Spleen (tissue), 11 donors: ENCODE data around the gene FCGBP. TPM values are rescaled to one million over a fixed set of nuclear protein-coding genes. Genes with fewer than 3 reads are reported as not detected.

Source experiments
- DNase-seq: peaks from one replicate; pipeline ENCODE4 v3.0.0-alpha.2; 2020
- H3K27ac ChIP-seq, 8 donors: fragments of 200-600 bp; sonication (generic) in 7 of 8; 1 replicate in 4 of 8; 2 replicates in 4 of 8; pipeline versions ENCODE4 v1.5.0 to v1.8.0; 2016 to 2021; ENCODE audit warnings: inconsistent platforms in 4 of 8, mild to moderate bottlenecking in 4 of 8, moderate library complexity in 1 of 8
- H3K27me3 ChIP-seq, 7 donors: fragments of 200-600 bp; sonication (generic) in 6 of 7; replicated peaks in 1 of 7; 1 replicate in 4 of 7; 2 replicates in 3 of 7; pipeline versions ENCODE4 v1.5.0 to v1.8.0; 2016 to 2021; ENCODE audit warnings: inconsistent platforms in 3 of 7, mild to moderate bottlenecking in 1 of 7
- H3K36me3 ChIP-seq, 6 donors: fragments of 200-600 bp; sonication (generic) in 5 of 6; 1 replicate in 4 of 6; 2 replicates in 2 of 6; pipeline versions ENCODE4 v1.5.0 to v1.8.0; 2016 to 2021; ENCODE audit warnings: inconsistent platforms in 2 of 6
- H3K4me1 ChIP-seq, 6 donors: fragments of 200-600 bp; sonication (generic) in 5 of 6; 1 replicate in 3 of 6; 2 replicates in 3 of 6; pipeline versions ENCODE4 v1.5.0 to v1.8.0; 2016 to 2021; ENCODE audit warnings: inconsistent platforms in 3 of 6
- H3K4me3 ChIP-seq, 8 donors: fragments of 200-600 bp; sonication (generic) in 7 of 8; 1 replicate in 4 of 8; 2 replicates in 4 of 8; pipeline versions ENCODE4 v1.5.0 to v1.8.0; 2016 to 2021; ENCODE audit warnings: inconsistent platforms in 4 of 8, mild to moderate bottlenecking in 4 of 8, moderate library complexity in 2 of 8
- H3K9me3 ChIP-seq, 8 donors: fragments of 200-600 bp; sonication (generic) in 7 of 8; 1 replicate in 4 of 8; 2 replicates in 4 of 8; pipeline versions ENCODE4 v1.5.0 to v1.8.0; 2016 to 2021; ENCODE audit warnings: inconsistent platforms in 4 of 8
- CTCF ChIP-seq, 11 experiments: fragments of 200-600 bp in 7 of 11; fragments of 450-650 bp in 4 of 11; sonication (generic) in 4 of 11; IDR thresholded peaks in 8 of 11; conservative IDR thresholded peaks in 3 of 11; 1 replicate in 7 of 11; 2 replicates in 4 of 11; pipeline versions ENCODE4 v1.4.0 to v1.8.0; 2016 to 2021; ENCODE audit warnings: antibody characterized with exemption in 11 of 11, inconsistent platforms in 4 of 11, mild to moderate bottlenecking in 1 of 11
- POLR2A ChIP-seq, 3 donors: fragments of 450-650 bp; IDR thresholded peaks; one replicate each; pipeline ENCODE4 v1.5.1; 2017; ENCODE audit warnings: antibody characterized with exemption in 3 of 3, mild to moderate bottlenecking in 1 of 3
- POLR2AphosphoS5 ChIP-seq, 3 donors: sonication (generic); formaldehyde crosslinking; IDR thresholded peaks; one replicate each; pipeline ENCODE4 v1.5.1; 2017; ENCODE audit warnings: antibody characterized with exemption in 3 of 3
- WGBS, 5 donors: extraction: QIAGEN DNeasy Blood & Tissue Kit in 3 of 5; methylation state at CpG; one replicate each; pipeline versions ENCODE4 v1.1.5 to v1.1.7; 2013 to 2018; 5-methylcytosine and 5-hydroxymethylcytosine counted together
- intact Hi-C: fragments of 100-400 bp; cut with DNase I; formaldehyde crosslinking; loops from one replicate; pipeline ENCODE4 v1.15.0; 2023; ENCODE audit warnings: low total_unique reads
- polyA plus RNA-seq, 3 donors: library from polyadenylated mRNA; stranded (reverse); fragments of 200-250 nt; gene quantifications; one replicate each; pipeline ENCODE4 v1.2.1, GENCODE V29; 2013
- total RNA-seq, 7 donors: library from RNA; depleted of rRNA in 3 of 7; stranded (reverse); fragments of >200 nt in 3 of 7; fragmentation: NEBNext Ultra II Directional in 4 of 7; extraction: Animal tissue kit (Norgen Biotek cat#: 25700) in 4 of 7; gene quantifications; one replicate each; pipeline versions ENCODE4 v1.1.0 to v1.2.1, GENCODE V29; 2016 to 2021
- donor health status: healthy with polysubstance abuse.
- donor health status: DM: no; HTN: no; CAD: no; lungs with moderate emphysema.
- donor health status: DM: no; HTN: no; CAD: no.
- donor health status: Bipolar disorder and iron deficiency.
- donor health status: healthy.
- donor health status: DM: no; HTN: no; CAD: no.
- donor health status: DM: yes; HTN: yes; CAD: no.

The FCGBP gene
- total and polyA plus RNA-seq, 10 donors = 0.91 to 18.9 (median 6.9) TPM

DNA sequence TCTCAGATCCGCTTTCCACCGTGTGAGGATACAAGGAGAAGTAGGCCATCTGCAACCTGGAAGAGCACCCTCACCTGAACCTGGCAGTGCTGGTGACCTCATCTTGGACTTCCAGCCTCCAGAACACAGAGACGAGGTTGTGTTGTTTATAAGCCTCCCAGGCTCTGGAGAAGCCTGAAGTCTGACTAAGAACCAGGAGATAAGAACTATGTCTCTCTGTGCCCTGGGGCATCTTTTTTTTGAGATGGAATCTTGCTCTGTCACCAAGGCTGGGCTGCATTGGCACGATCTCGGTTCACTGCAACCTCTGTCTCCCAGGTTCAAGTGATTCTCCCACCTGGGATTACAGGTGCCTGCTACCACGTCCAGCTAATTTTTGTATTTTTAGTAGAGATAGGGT is 14.5 kb downstream of the FCGBP start:
- peaks cover 0 to 21% (median 7%) of the 10 kb centered on the region in 7 donors for H3K27me3 ChIP-seq
- WGBS, 5 donors = 85 to 93% (median 92%) methylated on average over 6 of the region's 6 CpGs
- H3K9me3 ChIP-seq = peaks cover 0 to 4% (median 0%) of the 10 kb centered on the region in 8 donors
- H3K4me1 ChIP-seq = no peaks in the 10 kb centered on the region
- H3K27ac ChIP-seq = no peak overlapping the region
- H3K36me3 ChIP-seq = peaks cover 0 to 7% (median 0%) of the 10 kb centered on the region in 6 donors
- intact Hi-C loops = no loop called here
- DNase-seq = peak; percentile 11
- no peak for TF ChIP-seq POLR2A (IDR thresholded peaks at IDR 0.05)
- H3K4me3 ChIP-seq = no peak overlapping the region

GRCh38 chr19:39918183-39918651 is 16.2 kb downstream of the FCGBP start:
- H3K27ac ChIP-seq = no peak overlapping the region
- TF ChIP-seq CTCF (IDR thresholded peaks at IDR 0.05 in 8 of 11, conservative IDR thresholded peaks at IDR 0.05 in 3 of 11) (no peak), POLR2A (IDR thresholded peaks at IDR 0.05) (no peak), POLR2AphosphoS5 (IDR thresholded peaks at IDR 0.05) (no peak)
- intact Hi-C loops = no loop called here
- H3K4me3 ChIP-seq = no peak overlapping the region
- peaks cover 0 to 4% (median 0%) of the 10 kb centered on the region in 8 donors for H3K9me3 ChIP-seq
- H3K36me3 ChIP-seq = peaks cover 0 to 7% (median 0%) of the 10 kb centered on the region in 6 donors
- H3K4me1 ChIP-seq = no peaks in the 10 kb centered on the region
- WGBS, 5 donors = 93 to 99% (median 94%) methylated on average over 9 to 20 of the region's 20 CpGs
- H3K27me3 ChIP-seq = peaks cover 0 to 23% (median 7%) of the 10 kb centered on the region in 7 donors
- DNase-seq = peak; percentile 59

DNA sequence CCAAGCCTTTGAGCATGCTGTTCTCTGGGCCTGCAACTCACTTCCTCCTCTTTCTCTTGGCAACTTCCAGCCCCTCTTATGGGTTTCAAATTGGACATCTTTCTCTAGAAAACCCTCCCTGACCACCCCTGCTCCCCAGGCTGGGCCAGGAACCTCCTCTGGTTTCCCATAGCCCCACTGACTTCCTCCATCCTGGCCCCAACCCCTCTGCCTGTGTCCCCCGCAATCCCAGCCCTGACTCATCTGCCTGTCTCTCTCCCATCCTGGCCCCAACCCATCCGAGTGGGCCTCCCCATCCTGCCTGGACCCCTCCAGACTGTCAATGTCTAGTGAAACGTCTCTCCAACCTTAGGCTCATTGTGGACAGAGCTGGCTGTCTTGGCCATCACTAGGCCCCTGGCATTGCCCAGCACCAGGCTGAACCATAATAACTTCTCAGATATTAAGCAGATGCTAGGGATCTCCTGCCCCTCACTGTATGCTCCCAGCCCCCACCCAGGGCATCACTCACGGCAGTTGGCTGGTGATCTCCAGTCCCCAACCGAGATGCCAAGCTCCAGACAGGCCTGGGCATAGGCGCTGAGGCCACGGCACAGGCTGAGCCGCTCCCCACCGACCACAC is 16.8 kb downstream of the FCGBP start:
- Histone ChIP-seq H3K36me3 (peaks cover 0 to 7% (median 0%) of the 10 kb centered on the region in 6 donors), H3K9me3 (peaks cover 0 to 4% (median 0%) of the 10 kb centered on the region in 8 donors), H3K27me3 (peaks cover 0 to 23% (median 7%) of the 10 kb centered on the region in 7 donors), H3K4me3 (no peak overlapping the region), H3K27ac (no peak overlapping the region), H3K4me1 (no peaks in the 10 kb centered on the region)
- intact Hi-C loops = no loop called here
- 86 to 90% (median 89%) methylated on average over 3 to 9 of the region's 9 CpGs for WGBS, 5 donors
- peak; percentile 36 for DNase-seq
- TF ChIP-seq CTCF (IDR thresholded peaks at IDR 0.05 in 8 of 11, conservative IDR thresholded peaks at IDR 0.05 in 3 of 11) (no peak), POLR2AphosphoS5 (IDR thresholded peaks at IDR 0.05) (no peak), POLR2A (IDR thresholded peaks at IDR 0.05) (no peak)

DNA sequence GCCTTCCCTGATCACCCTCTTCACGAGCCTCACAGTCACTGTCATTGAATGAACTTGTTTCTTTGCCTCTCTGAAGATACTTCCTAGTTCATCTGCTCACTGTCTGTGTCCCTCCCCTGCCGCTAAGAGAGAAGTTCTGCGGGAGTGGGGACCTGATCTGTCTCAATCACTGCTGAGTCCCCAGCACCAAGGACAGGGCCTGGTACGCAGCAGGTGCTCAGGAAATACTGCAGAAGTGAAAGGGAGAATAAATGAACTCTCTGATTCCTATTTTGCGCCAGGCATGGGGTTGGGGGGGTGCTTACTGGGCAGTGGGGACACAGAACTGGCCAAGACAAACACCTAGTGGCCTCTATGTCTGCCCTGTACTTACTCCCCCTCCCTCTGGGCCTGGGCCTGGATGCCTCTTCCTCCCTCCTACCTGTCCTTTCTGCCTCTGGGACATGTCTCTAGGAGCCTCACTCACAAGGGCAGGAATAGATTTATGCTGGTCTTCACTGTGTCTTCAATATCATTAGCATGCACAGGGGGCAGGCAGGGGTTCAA is 17.5 kb downstream of the FCGBP start:
- DNase-seq = peak; percentile 39
- H3K4me1 ChIP-seq = no peaks in the 10 kb centered on the region
- H3K36me3 ChIP-seq = peaks cover 0 to 7% (median 0%) of the 10 kb centered on the region in 6 donors
- H3K27ac ChIP-seq = no peak overlapping the region
- H3K27me3 ChIP-seq = peaks cover 0 to 23% (median 7%) of the 10 kb centered on the region in 7 donors
- no peak overlapping the region for H3K4me3 ChIP-seq
- no peak for TF ChIP-seq POLR2AphosphoS5 (IDR thresholded peaks at IDR 0.05)
- no peak for TF ChIP-seq CTCF (IDR thresholded peaks at IDR 0.05 in 8 of 11, conservative IDR thresholded peaks at IDR 0.05 in 3 of 11)
- no peak for TF ChIP-seq POLR2A (IDR thresholded peaks at IDR 0.05)
- H3K9me3 ChIP-seq = peaks cover 0 to 4% (median 0%) of the 10 kb centered on the region in 8 donors
- WGBS, 5 donors = 56 to 78% (median 74%) methylated on average over 5 of the region's 5 CpGs
- intact Hi-C loops = no loop called here
